ENCODE data around the gene PHLDB1. TPM values are rescaled to one million over a fixed set of nuclear protein-coding genes. Genes with fewer than 3 reads are reported as not detected.

The PHLDB1 gene
- polyA plus RNA-seq, 1 donor (not counting 4 experiments of a cell fraction or from before 2014, with no cell fraction given): 35.0 TPM

- H3K27ac ChIP-seq (ENCODE audit: control insufficient read depth, insufficient read depth, low read length): no peak overlapping the region
- no peak for DNase-seq (ENCODE audit: low read depth, low spot score)
- no peak overlapping the region for H3K4me2 ChIP-seq (ENCODE audit: control insufficient read depth, extremely low read depth, insufficient read depth, low read depth, low read length)
- no peaks in the 10 kb centered on the region for H3K36me3 ChIP-seq (ENCODE audit: control insufficient read depth in 2 of 2, extremely low read depth in 1 of 2, insufficient read depth in 2 of 2, low read length in 2 of 2)
- H3K4me1 ChIP-seq (ENCODE audit: control insufficient read depth, extremely low read depth, insufficient read depth, low read length): no peaks in the 10 kb centered on the region
- H3K9me1 ChIP-seq (ENCODE audit: control insufficient read depth, extremely low read depth, insufficient read depth, low read length): no peaks in the 10 kb centered on the region
- TF ChIP-seq, protein P1, sequence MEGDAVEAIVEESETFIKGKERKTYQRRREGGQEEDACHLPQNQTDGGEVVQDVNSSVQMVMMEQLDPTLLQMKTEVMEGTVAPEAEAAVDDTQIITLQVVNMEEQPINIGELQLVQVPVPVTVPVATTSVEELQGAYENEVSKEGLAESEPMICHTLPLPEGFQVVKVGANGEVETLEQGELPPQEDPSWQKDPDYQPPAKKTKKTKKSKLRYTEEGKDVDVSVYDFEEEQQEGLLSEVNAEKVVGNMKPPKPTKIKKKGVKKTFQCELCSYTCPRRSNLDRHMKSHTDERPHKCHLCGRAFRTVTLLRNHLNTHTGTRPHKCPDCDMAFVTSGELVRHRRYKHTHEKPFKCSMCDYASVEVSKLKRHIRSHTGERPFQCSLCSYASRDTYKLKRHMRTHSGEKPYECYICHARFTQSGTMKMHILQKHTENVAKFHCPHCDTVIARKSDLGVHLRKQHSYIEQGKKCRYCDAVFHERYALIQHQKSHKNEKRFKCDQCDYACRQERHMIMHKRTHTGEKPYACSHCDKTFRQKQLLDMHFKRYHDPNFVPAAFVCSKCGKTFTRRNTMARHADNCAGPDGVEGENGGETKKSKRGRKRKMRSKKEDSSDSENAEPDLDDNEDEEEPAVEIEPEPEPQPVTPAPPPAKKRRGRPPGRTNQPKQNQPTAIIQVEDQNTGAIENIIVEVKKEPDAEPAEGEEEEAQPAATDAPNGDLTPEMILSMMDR (optimal IDR thresholded peaks at IDR 0.05 in 1 of 3, IDR thresholded peaks at IDR 0.05 in 1 of 3, conservative IDR thresholded peaks at IDR 0.05 in 1 of 3; ENCODE audit: extremely low read depth in 1 of 3, insufficient read depth in 2 of 3, low read length in 3 of 3): no peak
- TF ChIP-seq EZH2 (IDR thresholded peaks at IDR 0.05; ENCODE audit: low read length): no peak
- H4K20me1 ChIP-seq (ENCODE audit: control insufficient read depth, extremely low read depth, insufficient read depth, low read length): no peaks in the 10 kb centered on the region
- peaks cover 2% of the 10 kb centered on the region for H3K9me3 ChIP-seq (ENCODE audit: control insufficient read depth, low read depth, low read length)
- FAIRE-seq: no peak
- H3K4me3 ChIP-seq (ENCODE audit: control insufficient read depth in 2 of 3, extremely low read depth in 1 of 3, insufficient read depth in 2 of 3, low read depth in 1 of 3, low read length in 3 of 3): no peak overlapping the region
- no peaks in the 10 kb centered on the region for H3K79me2 ChIP-seq (ENCODE audit: control insufficient read depth, insufficient read depth, low read length)
- H3K9ac ChIP-seq (ENCODE audit: control insufficient read depth, extremely low read depth, insufficient read depth, low read length): no peak overlapping the region
- no peak overlapping the region for H2AFZ ChIP-seq (ENCODE audit: control insufficient read depth, low read length)
- dilution Hi-C loops (cut with MboI; ENCODE audit: extremely low pct_ligation_motif_present, low sequenced_read_pairs): no loop called here
- no peaks in the 10 kb centered on the region for H3K27me3 ChIP-seq (ENCODE audit: control insufficient read depth, extremely low read depth, insufficient read depth, low read length)
These were observed 63.8 kb downstream of the PHLDB1 start for GRCh38 chr11:118671254-118671653.

- H3K36me3 ChIP-seq (ENCODE audit: control insufficient read depth in 2 of 2, extremely low read depth in 1 of 2, insufficient read depth in 2 of 2, low read length in 2 of 2): no peaks in the 10 kb centered on the region
- no peak overlapping the region for H3K9ac ChIP-seq (ENCODE audit: control insufficient read depth, extremely low read depth, insufficient read depth, low read length)
- H3K27me3 ChIP-seq (ENCODE audit: control insufficient read depth, extremely low read depth, insufficient read depth, low read length): no peaks in the 10 kb centered on the region
- H4K20me1 ChIP-seq (ENCODE audit: control insufficient read depth, extremely low read depth, insufficient read depth, low read length): no peaks in the 10 kb centered on the region
- H2AFZ ChIP-seq (ENCODE audit: control insufficient read depth, low read length): no peak overlapping the region
- peaks cover 2% of the 10 kb centered on the region for H3K9me3 ChIP-seq (ENCODE audit: control insufficient read depth, low read depth, low read length)
- no peak overlapping the region for H3K27ac ChIP-seq (ENCODE audit: control insufficient read depth, insufficient read depth, low read length)
- DNase-seq (ENCODE audit: low read depth, low spot score) (no peak), FAIRE-seq (no peak)
- dilution Hi-C loops (cut with MboI; ENCODE audit: extremely low pct_ligation_motif_present, low sequenced_read_pairs): no loop called here
- no peak for TF ChIP-seq EZH2 (IDR thresholded peaks at IDR 0.05; ENCODE audit: low read length)
- TF ChIP-seq, protein P1 (optimal IDR thresholded peaks at IDR 0.05 in 1 of 3, IDR thresholded peaks at IDR 0.05 in 1 of 3, conservative IDR thresholded peaks at IDR 0.05 in 1 of 3; ENCODE audit: extremely low read depth in 1 of 3, insufficient read depth in 2 of 3, low read length in 3 of 3): no peak
- no peaks in the 10 kb centered on the region for H3K9me1 ChIP-seq (ENCODE audit: control insufficient read depth, extremely low read depth, insufficient read depth, low read length)
- no peak overlapping the region for H3K4me2 ChIP-seq (ENCODE audit: control insufficient read depth, extremely low read depth, insufficient read depth, low read depth, low read length)
- no peak overlapping the region for H3K4me3 ChIP-seq (ENCODE audit: control insufficient read depth in 2 of 3, extremely low read depth in 1 of 3, insufficient read depth in 2 of 3, low read depth in 1 of 3, low read length in 3 of 3)
- H3K4me1 ChIP-seq (ENCODE audit: control insufficient read depth, extremely low read depth, insufficient read depth, low read length): no peaks in the 10 kb centered on the region
- no peaks in the 10 kb centered on the region for H3K79me2 ChIP-seq (ENCODE audit: control insufficient read depth, insufficient read depth, low read length)
These were observed 65.4 kb downstream of the PHLDB1 start for GRCh38 chr11:118672846-118673245.

Measured in keratinocyte (primary cell).